Measurements from ENCODE around the gene VIPR2. TPM values are rescaled to one million over a fixed set of nuclear protein-coding genes. Genes with fewer than 3 reads are reported as not detected.

Gene VIPR2
- total and polyA plus RNA-seq, 2 experiments from 2014 or later: 1.3 to 2.7 TPM

- no peaks in the 10 kb centered on the region for H3K27me3 ChIP-seq (ENCODE audit: insufficient read depth)
- no peak overlapping the region for H3K4me3 ChIP-seq
- H3K4me2 ChIP-seq: no peak overlapping the region
- no peaks in the 10 kb centered on the region for H3K79me2 ChIP-seq (replicated peaks; ENCODE audit: insufficient read depth)
- peaks cover 8% of the 10 kb centered on the region for H3K27me3 Mint-ChIP-seq (ENCODE audit: insufficient read depth, low read depth, poor library complexity)
- peaks cover 13% of the 10 kb centered on the region; the same call in 2 of the 3 replicates for H3K36me3 Mint-ChIP-seq (ENCODE audit: low read depth)
- H3K9me3 Mint-ChIP-seq: peaks cover 80% of the 10 kb centered on the region
- no peaks in the 10 kb centered on the region for H4K20me1 ChIP-seq (replicated peaks; ENCODE audit: insufficient read depth)
- H3K27ac ChIP-seq (ENCODE audit: low read depth): no peak overlapping the region
- no peaks in the 10 kb centered on the region for H3K36me3 ChIP-seq (ENCODE audit: insufficient read depth)
- no peaks in the 10 kb centered on the region for H3K4me1 ChIP-seq (ENCODE audit: insufficient read depth)
- H3F3A ChIP-seq (replicated peaks; ENCODE audit: low read depth): no peaks in the 10 kb centered on the region
- DNase-seq (ENCODE audit: low spot score) (no peak), ATAC-seq (no peak)
- no peak overlapping the region for H3K4me3 Mint-ChIP-seq
- H3K27ac Mint-ChIP-seq: no peak overlapping the region
- H3K9me2 ChIP-seq (ENCODE audit: insufficient read depth): no peaks in the 10 kb centered on the region
- H3K4me1 Mint-ChIP-seq: peaks cover 9% of the 10 kb centered on the region; the same call in 1 of the 3 replicates
- TF ChIP-seq STAT1 (IDR thresholded peaks at IDR 0.05; ENCODE audit: unreplicated experiment) (no peak), POLR2AphosphoS5 (IDR thresholded peaks at IDR 0.05; ENCODE audit: low read depth) (no peak), EZH2phosphoT487 (IDR thresholded peaks at IDR 0.05; ENCODE audit: unreplicated experiment) (no peak), ZNF114 (CRISPR knock-in tag; IDR thresholded peaks at IDR 0.05) (no peak), NANOG (IDR thresholded peaks at IDR 0.05; ENCODE audit: borderline replicate concordance) (no peak), ETS1 (IDR thresholded peaks at IDR 0.05) (no peak), ZNF331 (CRISPR knock-in tag; IDR thresholded peaks at IDR 0.05; ENCODE audit: low read depth) (no peak), ZNF462 (CRISPR knock-in tag; IDR thresholded peaks at IDR 0.05) (no peak), EZH2 (IDR thresholded peaks at IDR 0.05; ENCODE audit: low read depth, unreplicated experiment) (no peak), JUNB (IDR thresholded peaks at IDR 0.05; ENCODE audit: unreplicated experiment) (no peak), CREB1 (CRISPR knock-in tag; IDR thresholded peaks at IDR 0.05; ENCODE audit: low read depth) (no peak), REST (IDR thresholded peaks at IDR 0.05; ENCODE audit: unreplicated experiment) (no peak), CTCF (conservative IDR thresholded peaks at IDR 0.05; ENCODE audit: low read depth in 2 of 2) (no peak)
- H2AFZ ChIP-seq: no peak overlapping the region
Observed at GRCh38 chr7:159008417-159008816, 136.2 kb downstream of the VIPR2 start.

All from GM23338 (cell line).